ENCODE data around the gene PALM3. TPM values are rescaled to one million over a fixed set of nuclear protein-coding genes. Genes with fewer than 3 reads are reported as not detected.

PALM3 gene
- total RNA-seq, 1 donor from 2014 or later: not detected

DNA sequence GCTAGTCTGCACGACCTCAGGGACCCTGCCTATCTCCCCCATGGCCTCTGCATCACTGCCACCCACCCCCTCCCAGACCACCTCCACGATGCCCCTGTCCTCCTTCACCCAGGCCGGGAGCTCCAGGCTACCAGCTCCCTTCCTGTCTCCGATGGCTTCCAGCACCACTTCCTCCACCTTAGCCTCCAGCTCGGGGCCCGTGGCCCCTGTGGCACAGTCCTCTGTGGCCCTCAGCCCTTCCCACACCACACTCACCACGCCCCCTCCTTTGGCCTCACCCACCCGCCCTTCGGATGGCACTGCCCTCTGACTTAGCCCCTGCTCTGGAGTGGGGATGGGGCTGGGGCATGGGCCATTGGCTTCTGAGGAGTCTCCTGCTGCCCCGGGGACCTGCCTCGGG is 7.2 kb downstream of the PALM3 start:
- Histone ChIP-seq H3F3A (ENCODE audit: low read depth) (peaks cover 25% of the 10 kb centered on the region), H3K79me2 (ENCODE audit: low read depth) (no peaks in the 10 kb centered on the region), H3K4me1 (no peaks in the 10 kb centered on the region), H3K36me3 (no peaks in the 10 kb centered on the region), H3K4me3 (no peak overlapping the region), H3K9me3 (ENCODE audit: low read depth) (no peaks in the 10 kb centered on the region), H4K20me1 (ENCODE audit: low read depth) (no peaks in the 10 kb centered on the region), H3K4me2 (no peak overlapping the region), H3K27ac (no peak overlapping the region), H3K9ac (no peak overlapping the region), H2AFZ (replicated peaks) (no peak overlapping the region), H3K27me3 (peaks cover 31% of the 10 kb centered on the region)
- DNase-seq (ENCODE audit: low spot score): no peak
- no peaks in the 10 kb centered on the region for H3K9me3 Mint-ChIP-seq
- H3K27me3 Mint-ChIP-seq (ENCODE audit: insufficient read depth, low read depth): peaks cover 36% of the 10 kb centered on the region
- peaks cover 26% of the 10 kb centered on the region for H3K4me1 Mint-ChIP-seq
- TF ChIP-seq EZH2 (IDR thresholded peaks at IDR 0.05) (no peak), EZH2phosphoT487 (IDR thresholded peaks at IDR 0.05) (no peak)
- TF ChIP-seq, protein P1, sequence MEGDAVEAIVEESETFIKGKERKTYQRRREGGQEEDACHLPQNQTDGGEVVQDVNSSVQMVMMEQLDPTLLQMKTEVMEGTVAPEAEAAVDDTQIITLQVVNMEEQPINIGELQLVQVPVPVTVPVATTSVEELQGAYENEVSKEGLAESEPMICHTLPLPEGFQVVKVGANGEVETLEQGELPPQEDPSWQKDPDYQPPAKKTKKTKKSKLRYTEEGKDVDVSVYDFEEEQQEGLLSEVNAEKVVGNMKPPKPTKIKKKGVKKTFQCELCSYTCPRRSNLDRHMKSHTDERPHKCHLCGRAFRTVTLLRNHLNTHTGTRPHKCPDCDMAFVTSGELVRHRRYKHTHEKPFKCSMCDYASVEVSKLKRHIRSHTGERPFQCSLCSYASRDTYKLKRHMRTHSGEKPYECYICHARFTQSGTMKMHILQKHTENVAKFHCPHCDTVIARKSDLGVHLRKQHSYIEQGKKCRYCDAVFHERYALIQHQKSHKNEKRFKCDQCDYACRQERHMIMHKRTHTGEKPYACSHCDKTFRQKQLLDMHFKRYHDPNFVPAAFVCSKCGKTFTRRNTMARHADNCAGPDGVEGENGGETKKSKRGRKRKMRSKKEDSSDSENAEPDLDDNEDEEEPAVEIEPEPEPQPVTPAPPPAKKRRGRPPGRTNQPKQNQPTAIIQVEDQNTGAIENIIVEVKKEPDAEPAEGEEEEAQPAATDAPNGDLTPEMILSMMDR (IDR thresholded peaks at IDR 0.05): no peak
- no peak overlapping the region for H3K27ac Mint-ChIP-seq
- H3K4me3 Mint-ChIP-seq: no peak overlapping the region
- no peaks in the 10 kb centered on the region for H3K36me3 Mint-ChIP-seq

DNA sequence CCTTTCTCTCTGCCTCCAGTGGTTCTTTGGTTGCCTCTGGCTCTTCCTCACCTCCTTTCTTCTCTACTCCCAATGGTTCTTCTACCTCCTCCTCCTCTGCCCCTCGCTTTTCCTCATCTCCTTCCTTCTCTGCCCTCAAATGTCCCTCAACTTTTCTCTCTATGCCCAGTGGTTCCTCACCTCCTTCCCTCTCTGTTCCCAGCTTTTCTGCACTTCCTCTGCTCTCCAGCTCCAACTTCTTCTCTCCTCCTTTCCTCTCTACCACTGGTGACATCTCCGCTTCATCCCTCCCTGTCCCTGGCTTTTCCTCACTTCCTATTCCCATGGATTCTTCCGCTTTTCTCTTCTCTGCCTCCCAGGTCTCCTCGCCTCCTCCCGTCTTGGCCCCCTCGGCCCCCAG is 7.8 kb downstream of the PALM3 start:
- Histone ChIP-seq H3K9me3 (ENCODE audit: low read depth) (no peaks in the 10 kb centered on the region), H3K79me2 (ENCODE audit: low read depth) (no peaks in the 10 kb centered on the region), H3K4me1 (no peaks in the 10 kb centered on the region), H3K4me2 (no peak overlapping the region), H3K27ac (no peak overlapping the region), H3K27me3 (peaks cover 25% of the 10 kb centered on the region), H3K36me3 (no peaks in the 10 kb centered on the region), H2AFZ (replicated peaks) (no peak overlapping the region), H4K20me1 (ENCODE audit: low read depth) (no peaks in the 10 kb centered on the region), H3F3A (ENCODE audit: low read depth) (peaks cover 25% of the 10 kb centered on the region), H3K4me3 (no peak overlapping the region), H3K9ac (no peak overlapping the region)
- Mint-ChIP-seq H3K4me3 (no peak overlapping the region), H3K9me3 (no peaks in the 10 kb centered on the region), H3K36me3 (no peaks in the 10 kb centered on the region), H3K27me3 (ENCODE audit: insufficient read depth, low read depth) (peaks cover 33% of the 10 kb centered on the region), H3K27ac (peak overlapping the region; percentile 72), H3K4me1 (peaks cover 20% of the 10 kb centered on the region)
- TF ChIP-seq EZH2phosphoT487 (IDR thresholded peaks at IDR 0.05): no peak
- TF ChIP-seq, protein P1 (IDR thresholded peaks at IDR 0.05): no peak
- TF ChIP-seq EZH2 (IDR thresholded peaks at IDR 0.05): no peak
- no peak for DNase-seq (ENCODE audit: low spot score)

DNA sequence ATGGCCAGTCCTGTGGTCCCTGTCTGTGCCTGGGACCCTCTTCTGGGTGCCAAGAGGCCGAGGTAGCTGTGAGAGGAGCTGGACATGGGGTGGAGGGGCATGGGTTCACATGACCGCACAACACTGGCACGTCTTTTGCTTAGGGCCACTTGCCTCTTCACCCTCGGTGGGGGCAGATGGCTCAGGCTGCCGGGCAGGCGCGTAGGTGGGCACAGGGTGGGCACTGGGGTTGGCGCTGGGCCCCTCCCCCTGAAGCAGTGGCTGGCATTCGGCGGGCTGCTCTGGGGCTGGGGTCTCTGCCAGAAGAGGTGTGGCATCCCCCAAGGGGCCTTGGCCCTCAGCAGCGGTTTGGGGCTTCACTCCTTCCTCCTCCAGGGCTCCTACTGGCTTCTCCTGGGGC is 8.4 kb downstream of the PALM3 start:
- no peak overlapping the region for H3K27ac Mint-ChIP-seq
- Histone ChIP-seq H3K79me2 (ENCODE audit: low read depth) (no peaks in the 10 kb centered on the region), H3K36me3 (no peaks in the 10 kb centered on the region), H4K20me1 (ENCODE audit: low read depth) (no peaks in the 10 kb centered on the region), H3K27me3 (peaks cover 19% of the 10 kb centered on the region), H3K4me1 (no peaks in the 10 kb centered on the region), H3K9me3 (ENCODE audit: low read depth) (no peaks in the 10 kb centered on the region), H3K9ac (no peak overlapping the region), H3K4me3 (no peak overlapping the region), H3K4me2 (no peak overlapping the region), H3K27ac (no peak overlapping the region), H2AFZ (replicated peaks) (no peak overlapping the region), H3F3A (ENCODE audit: low read depth) (peaks cover 22% of the 10 kb centered on the region)
- DNase-seq (ENCODE audit: low spot score): no peak
- no peaks in the 10 kb centered on the region for H3K9me3 Mint-ChIP-seq
- peaks cover 29% of the 10 kb centered on the region for H3K27me3 Mint-ChIP-seq (ENCODE audit: insufficient read depth, low read depth)
- no peak overlapping the region for H3K4me3 Mint-ChIP-seq
- peaks cover 16% of the 10 kb centered on the region for H3K4me1 Mint-ChIP-seq
- no peaks in the 10 kb centered on the region for H3K36me3 Mint-ChIP-seq
- TF ChIP-seq EZH2 (IDR thresholded peaks at IDR 0.05): no peak
- TF ChIP-seq, protein P1 (IDR thresholded peaks at IDR 0.05): no peak
- TF ChIP-seq EZH2phosphoT487 (IDR thresholded peaks at IDR 0.05): no peak
